Measurements from ENCODE around the gene GALK1. TPM values are rescaled to one million over a fixed set of nuclear protein-coding genes. Genes with fewer than 3 reads are reported as not detected.

GALK1 gene
- total RNA-seq, 3 donors from 2014 or later: 7.1 to 18.2 (median 18.2) TPM

DNA sequence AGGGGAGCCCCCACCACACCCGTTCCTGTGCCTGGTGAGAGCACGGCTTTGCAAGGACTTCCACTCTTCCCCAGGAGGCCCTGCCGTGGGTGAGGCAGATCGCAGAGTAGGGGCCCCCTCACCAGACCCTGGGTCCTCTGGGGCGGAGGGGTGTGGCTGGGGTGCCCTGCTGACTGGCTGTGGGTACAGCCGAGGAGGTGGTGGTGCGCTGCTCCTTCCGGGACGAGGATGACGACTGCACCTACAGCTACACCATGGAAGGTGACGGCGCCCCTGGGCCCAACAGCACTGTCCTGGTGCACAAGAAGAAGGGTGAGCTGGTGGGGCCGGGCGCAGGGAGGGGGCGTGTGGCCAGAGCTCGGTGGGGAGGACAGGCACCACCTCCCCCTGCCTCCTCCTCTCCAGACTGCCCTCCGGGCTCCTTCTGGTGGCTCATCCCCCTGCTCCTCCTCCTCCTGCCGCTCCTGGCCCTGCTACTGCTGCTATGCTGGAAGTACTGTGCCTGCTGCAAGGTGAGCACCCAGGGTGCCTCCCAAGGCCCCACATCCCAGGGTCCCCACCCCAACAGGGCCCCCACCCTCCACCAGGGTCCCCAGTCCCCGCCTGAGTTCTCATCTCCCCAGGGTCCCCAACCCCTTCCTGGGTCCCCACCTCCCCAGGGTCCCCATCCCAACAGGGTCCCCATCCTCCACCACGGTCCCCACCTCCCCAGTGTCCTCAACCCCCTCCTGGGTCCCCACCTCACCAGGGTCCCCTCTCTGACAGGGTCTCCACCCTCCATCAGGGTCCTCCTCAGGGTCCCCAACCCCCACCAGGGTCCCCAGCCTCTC lies 27.6 kb downstream of the GALK1 start:
- H3K36me3 ChIP-seq (ENCODE audit: low read depth): no peaks in the 10 kb centered on the region
- intact Hi-C loops (cut with DNase I, micrococcal nuclease): no loop called here

GRCh38 chr17:75736173-75736835 lies 28.7 kb downstream of the GALK1 start:
- no peaks in the 10 kb centered on the region for H3K9me3 ChIP-seq
- H3K4me3 ChIP-seq: no peak overlapping the region
- intact Hi-C loops (cut with DNase I, micrococcal nuclease): no loop called here
- DNase-seq: no peak
- TF ChIP-seq CTCF (IDR thresholded peaks at IDR 0.05): no peak
- no peak for ATAC-seq
- no peaks in the 10 kb centered on the region for H3K36me3 ChIP-seq (ENCODE audit: low read depth)
- peaks cover 10% of the 10 kb centered on the region for H3K4me1 ChIP-seq (ENCODE audit: low read depth)

More for the DNA sequence above, 27.6 kb downstream of the GALK1 start:
- no peaks in the 10 kb centered on the region for H3K9me3 ChIP-seq
- TF ChIP-seq CTCF (IDR thresholded peaks at IDR 0.05): no peak
- peaks cover 6% of the 10 kb centered on the region for H3K4me1 ChIP-seq (ENCODE audit: low read depth)
- no peak overlapping the region for H3K4me3 ChIP-seq
- DNase-seq (no peak), ATAC-seq (no peak)

GRCh38 chr17:75734674-75735294 lies 30.2 kb downstream of the GALK1 start:
- H3K4me1 ChIP-seq (ENCODE audit: low read depth): peaks cover 10% of the 10 kb centered on the region
- ATAC-seq (no peak), DNase-seq (no peak)
- H3K4me3 ChIP-seq: no peak overlapping the region
- no peak for TF ChIP-seq CTCF (IDR thresholded peaks at IDR 0.05)
- intact Hi-C loops (cut with DNase I, micrococcal nuclease): no loop called here
- H3K36me3 ChIP-seq (ENCODE audit: low read depth): no peaks in the 10 kb centered on the region
- H3K9me3 ChIP-seq: no peaks in the 10 kb centered on the region

GRCh38 chr17:75733471-75733870 lies 31.5 kb downstream of the GALK1 start:
- no peak for TF ChIP-seq CTCF (IDR thresholded peaks at IDR 0.05)
- ATAC-seq (no peak), DNase-seq (no peak)
- intact Hi-C loops (cut with DNase I, micrococcal nuclease): no loop called here
- Histone ChIP-seq H3K36me3 (ENCODE audit: low read depth) (peaks cover 6% of the 10 kb centered on the region), H3K9me3 (no peaks in the 10 kb centered on the region), H3K4me3 (no peak overlapping the region), H3K4me1 (ENCODE audit: low read depth) (peaks cover 10% of the 10 kb centered on the region)

GRCh38 chr17:75731716-75732498 lies 33.1 kb downstream of the GALK1 start:
- H3K4me3 ChIP-seq: no peak overlapping the region
- H3K36me3 ChIP-seq (ENCODE audit: low read depth): peaks cover 6% of the 10 kb centered on the region
- TF ChIP-seq CTCF (IDR thresholded peaks at IDR 0.05): no peak
- intact Hi-C loops (cut with DNase I, micrococcal nuclease): no loop called here
- no peaks in the 10 kb centered on the region for H3K9me3 ChIP-seq
- DNase-seq (peak; percentile 89 to 91 (median 91)), ATAC-seq (peak; percentile 94)
- peaks cover 10% of the 10 kb centered on the region for H3K4me1 ChIP-seq (ENCODE audit: low read depth)
